ENCODE data around the gene RPL10.
A peak's percentile ranks its signal among the peaks of the same experiment; 100 is the strongest.

RPL10 gene

DNA sequence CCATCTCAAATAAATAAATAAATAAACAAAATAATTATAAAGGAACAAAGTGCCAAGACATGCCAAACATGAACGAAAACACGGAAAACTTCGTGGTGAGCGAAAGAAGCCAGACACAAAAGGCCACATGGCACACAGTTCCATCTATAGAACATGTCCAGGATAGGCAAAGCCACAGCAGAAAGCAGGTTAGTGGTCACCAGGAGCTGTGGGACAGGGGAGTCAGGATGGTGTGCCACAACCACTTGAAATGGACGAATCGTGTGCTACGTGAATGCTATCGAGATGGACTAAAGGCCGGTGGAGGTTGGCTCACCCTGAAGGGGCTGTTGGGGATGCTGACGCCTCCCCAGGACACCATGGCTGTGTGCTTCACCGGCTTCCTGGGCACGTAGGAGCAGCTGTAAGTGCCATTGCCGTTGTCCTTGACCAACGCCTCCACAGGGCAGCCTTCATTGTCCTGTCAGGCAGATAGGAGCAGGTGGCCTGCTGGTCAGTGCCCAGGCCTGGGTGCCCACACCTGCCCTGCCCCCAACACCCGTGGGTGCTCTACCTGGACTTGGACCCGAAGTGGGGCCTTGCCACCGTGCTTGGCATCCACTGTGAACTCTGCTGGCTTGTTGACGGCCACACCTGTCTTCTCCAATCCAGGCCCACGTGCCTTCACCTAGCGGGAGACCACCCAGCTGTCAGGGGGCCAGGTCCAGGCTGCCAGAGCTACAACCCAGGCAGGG lies 34.3 kb upstream of the RPL10 start:
- no peak for TF ChIP-seq CTCF (IDR thresholded peaks at IDR 0.05; ENCODE audit: extremely low read depth, missing control alignments)
- no peak for DNase-seq (ENCODE audit: low spot score)

- no peak for TF ChIP-seq CTCF (IDR thresholded peaks at IDR 0.05; ENCODE audit: extremely low read depth, missing control alignments)
- no peak for DNase-seq (ENCODE audit: low spot score)
These were observed 33.1 kb upstream of the RPL10 start for GRCh38 chrX:154365052-154365600.

- no peak for DNase-seq (ENCODE audit: low spot score)
- no peak for TF ChIP-seq CTCF (IDR thresholded peaks at IDR 0.05; ENCODE audit: extremely low read depth, missing control alignments)
These were observed 32.0 kb upstream of the RPL10 start for GRCh38 chrX:154365997-154366665.

DNA sequence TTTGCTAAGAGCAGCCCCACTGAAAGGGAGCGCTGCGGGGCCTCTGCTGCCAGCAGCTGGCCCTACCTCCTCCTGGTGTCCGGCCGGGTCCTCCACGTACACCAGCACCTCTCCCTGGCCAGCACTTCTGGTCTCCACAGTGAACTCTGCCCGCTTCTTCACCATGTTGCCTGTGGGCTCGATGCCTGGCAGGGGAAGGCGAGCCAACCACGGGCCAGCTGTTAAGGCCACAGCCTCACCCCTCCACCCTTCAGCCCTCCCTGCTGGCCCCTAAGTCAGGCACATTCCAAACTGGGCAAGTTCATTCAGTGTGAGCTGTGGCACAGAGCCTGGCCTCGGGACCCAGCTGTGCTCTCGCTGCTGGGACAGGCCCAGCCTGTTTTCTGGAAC lies 31.5 kb upstream of the RPL10 start:
- no peak for TF ChIP-seq CTCF (IDR thresholded peaks at IDR 0.05; ENCODE audit: extremely low read depth, missing control alignments)
- no peak for DNase-seq (ENCODE audit: low spot score)

- no peak for TF ChIP-seq CTCF (IDR thresholded peaks at IDR 0.05; ENCODE audit: extremely low read depth, missing control alignments)
- no peak for DNase-seq (ENCODE audit: low spot score)
These were observed 30.5 kb upstream of the RPL10 start for GRCh38 chrX:154367474-154368308.

DNA sequence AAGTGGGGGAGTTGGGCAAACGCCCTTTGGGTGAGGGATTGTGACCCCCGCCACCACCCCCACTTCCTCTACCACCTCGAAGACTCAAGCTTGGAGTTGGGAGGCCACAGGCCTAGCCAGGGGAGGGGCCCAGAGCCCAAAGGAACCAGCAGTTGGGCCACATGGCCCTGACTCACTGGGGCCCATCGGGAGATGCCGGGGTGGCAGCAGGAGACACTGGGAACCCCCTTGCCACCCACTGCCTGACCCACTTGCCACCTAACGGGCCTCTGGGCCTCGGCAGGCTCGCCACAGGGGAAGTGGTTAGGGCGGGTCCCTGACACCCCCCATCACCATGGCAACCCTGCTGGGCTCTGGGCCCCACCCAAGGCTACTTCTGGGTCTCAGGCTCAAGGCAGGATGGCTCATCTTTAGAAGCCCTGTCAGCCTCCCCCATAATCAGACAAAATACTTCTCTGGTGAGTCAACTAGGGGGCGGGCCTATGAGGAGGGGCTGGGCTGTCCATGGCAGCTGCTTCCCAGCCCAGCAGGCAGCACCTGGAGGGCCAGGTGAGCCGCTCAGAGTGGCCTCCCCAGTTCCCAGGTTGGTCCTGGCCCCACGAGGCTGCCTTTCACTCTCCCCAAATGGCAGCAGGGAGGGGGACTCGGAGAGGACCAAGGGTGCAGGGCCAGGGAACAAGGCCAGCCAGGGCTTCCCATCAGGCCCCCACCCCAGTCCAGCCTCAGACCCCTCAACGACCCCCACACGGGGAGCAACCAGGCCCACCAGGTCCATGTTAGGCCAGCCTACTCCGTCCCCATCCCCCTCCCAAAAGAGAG lies 29.3 kb upstream of the RPL10 start:
- peak; percentile 68 for DNase-seq (ENCODE audit: low spot score)
- no peak for TF ChIP-seq CTCF (IDR thresholded peaks at IDR 0.05; ENCODE audit: extremely low read depth, missing control alignments)
